LNCAP (cell line): ENCODE results near the gene PIKFYVE.

ENCODE experiments used
- TF ChIP-seq, protein P1 (sequence below): fragments of 450-650 bp; IDR thresholded peaks from 2 replicates; pipeline ENCODE4 v1.5.1; 2017; ENCODE audit warnings: mild to moderate bottlenecking

The PIKFYVE gene

DNA sequence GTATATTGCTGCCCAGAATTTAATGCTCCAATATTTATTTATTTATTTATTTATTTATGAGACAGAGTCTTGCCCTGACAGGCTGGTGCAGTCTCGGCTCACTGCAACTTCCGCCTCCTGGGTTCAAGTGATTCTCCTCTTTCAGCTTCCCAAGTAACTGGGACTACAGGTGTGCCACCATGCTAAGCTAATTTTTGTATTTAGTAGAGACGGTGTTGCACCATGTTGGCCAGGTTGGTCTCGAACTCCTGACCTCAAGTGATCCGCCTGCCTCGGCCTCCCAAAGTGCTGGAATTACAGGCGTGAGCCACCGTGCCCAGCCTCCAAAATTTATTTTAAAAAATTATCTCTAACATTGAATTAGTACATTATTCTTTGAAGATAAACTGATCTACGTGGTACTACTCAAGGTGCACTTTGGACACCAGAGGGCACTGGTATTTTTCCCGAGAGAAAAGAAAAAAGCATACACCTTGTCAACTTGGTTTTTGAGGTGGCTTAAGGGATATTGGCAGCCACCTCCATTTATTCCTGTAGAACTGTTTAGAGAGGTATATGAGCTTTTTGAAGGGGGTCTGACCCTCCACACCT is 9.8 kb upstream of the PIKFYVE start:
- TF ChIP-seq, protein P1, sequence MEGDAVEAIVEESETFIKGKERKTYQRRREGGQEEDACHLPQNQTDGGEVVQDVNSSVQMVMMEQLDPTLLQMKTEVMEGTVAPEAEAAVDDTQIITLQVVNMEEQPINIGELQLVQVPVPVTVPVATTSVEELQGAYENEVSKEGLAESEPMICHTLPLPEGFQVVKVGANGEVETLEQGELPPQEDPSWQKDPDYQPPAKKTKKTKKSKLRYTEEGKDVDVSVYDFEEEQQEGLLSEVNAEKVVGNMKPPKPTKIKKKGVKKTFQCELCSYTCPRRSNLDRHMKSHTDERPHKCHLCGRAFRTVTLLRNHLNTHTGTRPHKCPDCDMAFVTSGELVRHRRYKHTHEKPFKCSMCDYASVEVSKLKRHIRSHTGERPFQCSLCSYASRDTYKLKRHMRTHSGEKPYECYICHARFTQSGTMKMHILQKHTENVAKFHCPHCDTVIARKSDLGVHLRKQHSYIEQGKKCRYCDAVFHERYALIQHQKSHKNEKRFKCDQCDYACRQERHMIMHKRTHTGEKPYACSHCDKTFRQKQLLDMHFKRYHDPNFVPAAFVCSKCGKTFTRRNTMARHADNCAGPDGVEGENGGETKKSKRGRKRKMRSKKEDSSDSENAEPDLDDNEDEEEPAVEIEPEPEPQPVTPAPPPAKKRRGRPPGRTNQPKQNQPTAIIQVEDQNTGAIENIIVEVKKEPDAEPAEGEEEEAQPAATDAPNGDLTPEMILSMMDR = peak; percentile 41; the same call in 1 of the 2 replicates

DNA sequence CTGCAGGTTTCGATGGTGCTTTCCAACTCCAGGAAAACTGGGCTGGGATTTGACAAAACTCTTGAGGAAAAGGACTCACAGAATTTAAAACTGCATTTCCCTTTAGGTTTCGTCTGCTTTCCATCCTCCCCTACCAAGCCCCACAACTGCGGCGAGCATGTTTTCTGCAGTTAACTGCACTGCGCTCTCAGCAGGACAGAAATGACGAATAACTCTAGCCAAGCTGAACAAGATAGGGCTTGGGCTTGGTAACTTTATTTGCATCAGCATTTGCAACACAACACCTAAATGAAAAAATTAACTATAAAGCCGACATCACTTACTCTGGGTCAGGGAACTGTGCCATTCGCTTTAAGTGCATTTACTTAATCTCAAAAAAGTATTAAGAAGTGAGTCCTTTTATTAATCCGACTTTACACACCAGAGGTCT is 669 bp upstream of the PIKFYVE start:
- TF ChIP-seq, protein P1 = no peak

DNA sequence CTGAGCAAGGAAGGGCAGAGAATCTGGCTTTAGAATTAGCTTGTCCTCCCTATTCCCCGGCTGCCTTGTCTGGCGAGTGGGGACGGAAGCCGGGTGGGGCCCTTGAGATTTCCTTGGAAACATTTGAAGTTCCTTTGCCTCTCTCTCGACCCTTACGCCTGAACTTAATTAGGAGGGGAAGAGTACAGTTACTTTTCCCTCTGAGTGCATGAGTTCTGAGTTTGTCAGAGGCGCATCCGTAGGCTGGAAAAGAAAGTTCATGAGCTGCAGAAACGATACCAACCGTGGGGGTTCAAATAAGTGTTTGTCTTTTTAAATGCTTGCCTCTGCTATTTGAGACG is 468 bp downstream of the PIKFYVE start:
- TF ChIP-seq, protein P1 = no peak

DNA sequence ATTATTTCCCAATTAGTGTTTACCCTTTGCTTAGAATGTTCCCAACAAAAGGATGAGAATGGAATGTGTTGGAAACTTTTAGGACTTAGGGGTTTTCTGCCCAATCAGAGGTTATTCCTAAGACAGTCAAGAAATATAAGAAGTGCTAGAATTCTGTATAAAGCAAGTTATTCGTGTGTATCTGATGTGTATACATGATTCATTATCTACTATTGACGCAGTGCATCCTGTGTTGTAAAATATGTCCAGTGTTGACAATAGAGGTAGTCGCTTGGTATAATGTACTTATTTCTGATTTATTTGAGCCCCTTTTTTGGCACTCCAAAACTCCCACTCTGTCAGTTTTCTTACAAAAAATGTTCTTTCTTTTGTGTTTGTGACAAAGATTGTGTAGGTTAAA is 881 bp downstream of the PIKFYVE start:
- TF ChIP-seq, protein P1 = no peak

DNA sequence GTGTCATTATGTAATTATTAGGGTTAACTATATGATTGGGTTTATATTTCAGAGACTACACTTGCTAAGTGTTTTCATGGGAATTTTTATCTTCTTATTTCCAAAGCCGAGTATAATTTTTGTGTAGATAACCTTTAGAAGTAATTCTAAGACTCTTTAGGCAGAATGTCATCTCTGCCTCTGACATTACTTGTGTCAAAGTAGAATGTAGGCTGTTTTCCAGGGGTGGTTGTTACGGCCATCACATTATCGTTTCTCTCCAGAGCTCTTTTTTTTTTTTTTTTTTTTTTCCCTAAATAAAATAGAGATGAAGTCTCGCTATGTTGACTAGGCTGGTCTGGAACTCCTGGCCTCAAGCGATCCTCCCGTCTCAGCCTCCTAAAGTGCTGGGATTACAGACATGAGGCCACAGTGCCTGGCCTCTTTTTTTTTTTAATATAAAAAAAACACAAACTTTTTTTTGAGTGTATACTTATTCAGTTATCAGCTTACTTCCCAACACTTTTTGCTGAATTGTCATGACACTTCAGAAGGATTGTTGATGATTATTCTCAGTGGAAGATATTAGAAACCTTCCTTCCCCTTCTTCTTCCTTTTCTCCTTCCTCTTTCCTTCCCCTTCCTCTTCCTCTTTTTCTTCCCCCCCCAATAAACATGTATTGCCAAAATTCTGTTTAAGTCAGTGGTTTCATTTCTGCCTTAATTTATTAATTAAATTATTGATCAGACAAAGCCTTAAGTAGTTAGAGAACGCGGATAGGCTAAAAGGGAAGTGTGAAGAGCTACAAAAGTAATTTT is 2.3 kb downstream of the PIKFYVE start:
- TF ChIP-seq, protein P1 = no peak

DNA sequence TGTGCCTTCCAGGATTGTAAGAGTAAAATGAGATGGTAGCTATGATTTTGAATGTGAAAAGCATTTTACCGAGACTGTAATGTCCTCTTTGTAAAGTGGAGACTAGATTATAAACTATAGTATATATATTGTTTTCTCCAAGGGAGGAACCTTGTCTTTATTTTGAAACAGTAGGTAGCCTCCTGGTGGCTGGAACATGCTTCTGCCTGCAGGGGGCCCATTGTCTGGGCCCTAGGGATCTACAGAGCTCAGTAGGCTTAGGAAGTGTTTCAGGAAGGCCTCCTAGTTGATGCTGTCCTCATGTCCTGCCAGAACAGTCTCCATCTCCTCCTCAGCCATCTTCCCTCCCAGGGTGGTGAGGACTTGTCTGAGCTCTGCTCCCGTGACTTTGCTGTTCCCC is 3.0 kb downstream of the PIKFYVE start:
- TF ChIP-seq, protein P1 = no peak

DNA sequence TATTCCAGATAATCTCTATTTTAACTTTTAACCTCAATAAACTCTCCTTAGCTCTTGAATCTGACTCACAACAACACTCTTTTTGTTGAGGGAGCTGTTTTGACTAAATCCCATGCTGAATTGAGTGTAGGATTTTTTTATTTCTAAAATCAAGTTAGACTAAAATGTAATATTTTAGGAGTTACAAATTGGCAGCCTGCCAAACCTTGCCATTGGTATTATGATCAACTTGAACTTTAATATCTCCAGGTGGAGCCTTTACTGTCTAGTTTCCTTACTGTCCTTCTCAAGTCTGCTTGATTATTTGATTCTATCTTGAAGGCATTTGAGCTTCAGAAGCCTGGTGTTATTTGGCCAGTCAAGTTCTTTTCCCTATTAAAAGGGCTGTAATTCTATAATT is 8.7 kb downstream of the PIKFYVE start:
- TF ChIP-seq, protein P1 = no peak
